ENCODE results near the gene ACSBG1.

The ACSBG1 gene

GRCh38 chr15:78234515-78235040, at the start of gene ACSBG1:
ACSBG1 (minus strand) TSS chr15:78234565; CDS start chr15:78234501, 64 bp downstream.
- Histone ChIP-seq H3K4me3 (no peak within 1 kb of the TSS), H3K27ac (no peak within 1 kb of the TSS)
- no peak for TF ChIP-seq CTCF (IDR thresholded peaks at IDR 0.05)
- no peak for DNase-seq (ENCODE audit: low spot score)

- Histone ChIP-seq H3K4me3 (no peak overlapping the region), H3K27ac (no peak overlapping the region)
- DNase-seq (ENCODE audit: low spot score) = no peak
- no peak for TF ChIP-seq CTCF (IDR thresholded peaks at IDR 0.05)
Measured at GRCh38 chr15:78282324-78282723, 48.0 kb upstream of the ACSBG1 start.

GRCh38 chr15:78280319-78281072, 46.1 kb upstream of the ACSBG1 start:
- no peak for DNase-seq (ENCODE audit: low spot score)
- Histone ChIP-seq H3K27ac (no peak overlapping the region), H3K4me3 (no peak overlapping the region)
- no peak for TF ChIP-seq CTCF (IDR thresholded peaks at IDR 0.05)

- no peak overlapping the region for H3K4me3 ChIP-seq
- H3K27ac ChIP-seq = no peak overlapping the region
- no peak for DNase-seq (ENCODE audit: low spot score)
- TF ChIP-seq CTCF (IDR thresholded peaks at IDR 0.05) = no peak
Measured at GRCh38 chr15:78276064-78276943, 41.9 kb upstream of the ACSBG1 start.

- Histone ChIP-seq H3K27ac (no peak overlapping the region), H3K4me3 (no peak overlapping the region)
- no peak for TF ChIP-seq CTCF (IDR thresholded peaks at IDR 0.05)
- DNase-seq (ENCODE audit: low spot score) = no peak
Measured at GRCh38 chr15:78274994-78275393, 40.6 kb upstream of the ACSBG1 start.

GRCh38 chr15:78272776-78273175, 38.4 kb upstream of the ACSBG1 start:
- no peak overlapping the region for H3K27ac ChIP-seq
- DNase-seq (ENCODE audit: low spot score) = no peak
- no peak overlapping the region for H3K4me3 ChIP-seq
- TF ChIP-seq CTCF (IDR thresholded peaks at IDR 0.05) = no peak

All from coronary artery (tissue), 2 donors.